Measurements from ENCODE around the gene PTPRM. TPM values are rescaled to one million over a fixed set of nuclear protein-coding genes. Genes with fewer than 3 reads are reported as not detected.

PTPRM gene
- total and polyA plus RNA-seq, 2 donors: 60.9 to 112 TPM

GRCh38 chr18:8019600-8019999 lies 452.5 kb downstream of the PTPRM start:
- DNase-seq (ENCODE audit: extremely low spot score): no peak
- no peak overlapping the region for H3K27ac ChIP-seq (ENCODE audit: low read depth)

DNA sequence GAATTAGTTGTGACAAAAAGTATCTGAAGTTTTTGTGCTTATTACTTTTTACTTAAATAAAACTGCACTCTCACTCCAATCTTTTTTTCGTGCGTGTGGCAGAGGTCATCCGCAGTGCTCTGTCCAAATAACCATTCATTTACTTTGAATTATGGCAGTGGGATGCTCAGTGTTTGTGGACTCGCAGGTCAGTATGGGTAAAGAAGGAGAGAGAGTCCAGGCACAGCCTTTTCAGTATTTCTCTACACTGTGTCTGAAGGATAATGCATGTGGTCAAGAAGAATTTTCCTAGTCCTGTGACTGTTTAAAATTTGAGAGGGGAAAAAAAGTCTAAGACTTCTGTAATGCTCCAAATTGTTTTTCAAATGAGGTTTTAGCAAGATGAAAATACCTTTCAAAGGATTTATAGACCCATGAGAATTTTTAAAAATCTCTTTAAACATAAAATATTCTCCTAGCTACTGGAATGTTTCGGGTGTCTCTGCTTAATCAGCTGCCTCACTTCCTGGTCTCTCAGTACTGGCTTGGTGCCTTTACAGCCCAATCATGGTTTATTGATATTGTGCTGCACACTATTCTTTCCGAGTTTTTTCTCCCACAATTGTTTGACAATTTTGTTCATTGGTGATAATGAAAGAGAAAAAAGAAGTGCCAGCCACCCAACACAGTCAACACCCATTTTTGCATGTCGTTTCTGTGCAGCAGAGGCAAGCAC lies 453.2 kb downstream of the PTPRM start:
- H3K27ac ChIP-seq (ENCODE audit: low read depth): no peak overlapping the region
- WGBS: 69% methylated on average over 7 of the region's 7 CpGs
- H3K4me3 ChIP-seq (ENCODE audit: low read depth, low read length): no peak overlapping the region

More at GRCh38 chr18:8019600-8019999, 452.5 kb downstream of the PTPRM start:
- 96% methylated on average over 1 of the region's 1 CpG for WGBS
- no peak overlapping the region for H3K4me3 ChIP-seq (ENCODE audit: low read depth, low read length)
- no peaks in the 10 kb centered on the region for H3K4me1 ChIP-seq (ENCODE audit: insufficient read depth)
- H3K36me3 ChIP-seq (ENCODE audit: insufficient read depth): no peaks in the 10 kb centered on the region

GRCh38 chr18:8029061-8029460 lies 461.9 kb downstream of the PTPRM start:
- Histone ChIP-seq H3K4me1 (ENCODE audit: insufficient read depth) (no peaks in the 10 kb centered on the region), H3K27ac (ENCODE audit: low read depth) (no peak overlapping the region), H3K36me3 (ENCODE audit: insufficient read depth) (no peaks in the 10 kb centered on the region), H3K4me3 (ENCODE audit: low read depth, low read length) (no peak overlapping the region)
- DNase-seq (ENCODE audit: extremely low spot score): no peak

More for the DNA sequence above, 453.2 kb downstream of the PTPRM start:
- Histone ChIP-seq H3K4me1 (ENCODE audit: insufficient read depth) (no peaks in the 10 kb centered on the region), H3K36me3 (ENCODE audit: insufficient read depth) (no peaks in the 10 kb centered on the region)
- DNase-seq (ENCODE audit: extremely low spot score): no peak

GRCh38 chr18:8029731-8030130 lies 462.6 kb downstream of the PTPRM start:
- DNase-seq (ENCODE audit: extremely low spot score): no peak
- Histone ChIP-seq H3K4me1 (ENCODE audit: insufficient read depth) (no peaks in the 10 kb centered on the region), H3K4me3 (ENCODE audit: low read depth, low read length) (no peak overlapping the region), H3K27ac (ENCODE audit: low read depth) (no peak overlapping the region), H3K36me3 (ENCODE audit: insufficient read depth) (peaks cover 1% of the 10 kb centered on the region)
- WGBS: 97% methylated on average over 8 of the region's 8 CpGs

GRCh38 chr18:8030201-8030600 lies 463.1 kb downstream of the PTPRM start:
- Histone ChIP-seq H3K4me3 (ENCODE audit: low read depth, low read length) (no peak overlapping the region), H3K36me3 (ENCODE audit: insufficient read depth) (peaks cover 1% of the 10 kb centered on the region), H3K27ac (ENCODE audit: low read depth) (no peak overlapping the region), H3K4me1 (ENCODE audit: insufficient read depth) (no peaks in the 10 kb centered on the region)
- WGBS: 99% methylated on average over 4 of the region's 4 CpGs
- no peak for DNase-seq (ENCODE audit: extremely low spot score)

DNA sequence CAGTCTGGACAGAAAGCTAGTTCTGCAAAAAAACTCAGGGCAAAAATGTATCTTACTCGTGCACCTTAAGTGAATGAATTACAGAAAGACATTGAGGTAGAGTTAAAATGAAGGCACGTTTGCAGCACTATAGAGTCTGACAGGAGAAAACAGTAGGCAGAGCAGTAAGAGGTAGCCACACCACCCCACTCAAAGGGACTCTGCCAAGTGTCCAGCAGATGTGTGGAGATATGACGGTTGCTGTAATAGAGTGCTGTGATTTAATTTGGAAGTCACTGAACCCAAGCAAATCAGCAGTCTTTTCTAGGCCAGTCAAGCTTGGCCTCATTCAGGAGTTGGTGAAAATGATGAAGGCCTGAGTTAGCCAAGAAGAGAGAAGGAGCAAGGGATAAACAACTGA lies 464.4 kb downstream of the PTPRM start:
- H3K36me3 ChIP-seq (ENCODE audit: insufficient read depth): peaks cover 1% of the 10 kb centered on the region
- H3K27ac ChIP-seq (ENCODE audit: low read depth): no peak overlapping the region
- no peak overlapping the region for H3K4me3 ChIP-seq (ENCODE audit: low read depth, low read length)
- H3K4me1 ChIP-seq (ENCODE audit: insufficient read depth): no peaks in the 10 kb centered on the region
- no peak for DNase-seq (ENCODE audit: extremely low spot score)
- WGBS: 84% methylated on average over 3 of the region's 3 CpGs

DNA sequence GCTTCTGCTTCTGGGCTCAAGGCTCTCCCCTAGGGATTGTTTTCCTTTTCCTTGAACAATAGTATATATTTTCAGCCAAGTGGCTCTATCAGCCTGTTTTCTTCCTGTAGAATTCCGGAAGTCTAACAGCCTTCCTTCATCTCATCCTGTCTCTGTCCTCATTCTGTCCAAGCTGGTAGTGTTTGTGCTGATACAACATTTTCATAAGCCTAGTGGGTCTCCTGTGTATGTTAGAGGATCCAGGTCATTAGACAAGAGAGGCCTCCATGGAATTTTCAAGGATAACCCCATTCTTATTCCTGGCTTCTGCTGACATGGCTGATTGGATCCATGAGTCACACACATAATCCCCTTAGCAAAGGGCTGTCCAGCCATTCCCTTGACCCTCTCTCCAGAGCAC lies 467.6 kb downstream of the PTPRM start:
- H3K4me1 ChIP-seq (ENCODE audit: insufficient read depth): no peaks in the 10 kb centered on the region
- WGBS: 91% methylated on average over 1 of the region's 1 CpG
- DNase-seq (ENCODE audit: extremely low spot score): no peak
- peaks cover 1% of the 10 kb centered on the region for H3K36me3 ChIP-seq (ENCODE audit: insufficient read depth)
- no peak overlapping the region for H3K27ac ChIP-seq (ENCODE audit: low read depth)
- H3K4me3 ChIP-seq (ENCODE audit: low read depth, low read length): no peak overlapping the region

DNA sequence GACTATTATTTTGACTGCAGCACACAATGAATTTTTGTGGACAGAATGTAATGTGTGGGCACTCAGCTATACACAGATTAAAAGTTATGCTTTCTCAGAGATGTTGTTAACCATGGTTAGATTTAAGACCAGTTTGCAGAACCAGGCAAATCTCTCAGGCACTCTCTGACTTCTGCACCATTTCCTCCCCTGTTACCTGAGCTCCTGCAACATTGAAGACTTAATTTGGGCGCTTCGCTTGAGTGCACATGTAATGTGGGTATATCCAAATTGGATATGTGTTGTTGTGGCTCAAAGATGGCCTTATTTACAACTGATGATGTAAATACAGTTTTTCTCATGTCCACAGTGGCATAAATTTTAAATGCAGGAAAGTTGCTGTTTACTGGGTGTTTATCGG lies 469.4 kb downstream of the PTPRM start:
- Histone ChIP-seq H3K36me3 (ENCODE audit: insufficient read depth) (peaks cover 1% of the 10 kb centered on the region), H3K27ac (ENCODE audit: low read depth) (no peak overlapping the region), H3K4me1 (ENCODE audit: insufficient read depth) (no peaks in the 10 kb centered on the region), H3K4me3 (ENCODE audit: low read depth, low read length) (no peak overlapping the region)
- no peak for DNase-seq (ENCODE audit: extremely low spot score)
- WGBS: 79% methylated on average over 3 of the region's 3 CpGs

GRCh38 chr18:8037296-8037695 lies 470.2 kb downstream of the PTPRM start:
- Histone ChIP-seq H3K4me1 (ENCODE audit: insufficient read depth) (no peaks in the 10 kb centered on the region), H3K27ac (ENCODE audit: low read depth) (no peak overlapping the region), H3K36me3 (ENCODE audit: insufficient read depth) (peaks cover 1% of the 10 kb centered on the region), H3K4me3 (ENCODE audit: low read depth, low read length) (no peak overlapping the region)
- no peak for DNase-seq (ENCODE audit: extremely low spot score)
- 48% methylated on average over 1 of the region's 1 CpG for WGBS

- Histone ChIP-seq H3K4me1 (ENCODE audit: insufficient read depth) (no peaks in the 10 kb centered on the region), H3K4me3 (ENCODE audit: low read depth, low read length) (no peak overlapping the region)
- no peak for DNase-seq (ENCODE audit: extremely low spot score)
These were observed 472.9 kb downstream of the PTPRM start for GRCh38 chr18:8040021-8040420.

GRCh38 chr18:8041526-8042111 lies 474.5 kb downstream of the PTPRM start:
- no peaks in the 10 kb centered on the region for H3K36me3 ChIP-seq (ENCODE audit: insufficient read depth)
- H3K4me3 ChIP-seq (ENCODE audit: low read depth, low read length): no peak overlapping the region
- WGBS: 62% methylated on average over 1 of the region's 1 CpG
- no peaks in the 10 kb centered on the region for H3K4me1 ChIP-seq (ENCODE audit: insufficient read depth)
- H3K27ac ChIP-seq (ENCODE audit: low read depth): no peak overlapping the region
- DNase-seq (ENCODE audit: extremely low spot score): no peak

More at GRCh38 chr18:8040021-8040420, 472.9 kb downstream of the PTPRM start:
- Histone ChIP-seq H3K36me3 (ENCODE audit: insufficient read depth) (no peaks in the 10 kb centered on the region), H3K27ac (ENCODE audit: low read depth) (no peak overlapping the region)

DNA sequence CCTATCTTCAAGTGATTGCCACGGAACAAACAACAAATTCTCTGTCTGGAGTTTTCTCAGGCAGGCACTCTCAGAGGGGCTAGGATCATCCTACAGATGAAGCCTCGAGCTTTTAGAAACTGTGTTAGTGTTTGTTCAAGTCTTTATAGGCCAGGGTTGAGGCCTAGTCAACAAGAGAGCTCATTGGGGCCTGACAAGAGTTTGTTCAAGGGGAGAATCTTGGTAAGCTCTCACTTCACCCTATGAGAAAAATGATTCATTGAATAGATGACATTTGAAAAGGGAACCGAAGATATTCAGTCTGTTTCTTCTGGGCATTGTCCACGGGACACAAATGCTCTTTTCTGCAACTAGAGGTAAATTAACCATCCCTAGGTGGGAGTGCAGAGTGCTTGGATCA lies 476.9 kb downstream of the PTPRM start:
- Histone ChIP-seq H3K4me3 (ENCODE audit: low read depth, low read length) (no peak overlapping the region), H3K4me1 (ENCODE audit: insufficient read depth) (no peaks in the 10 kb centered on the region), H3K36me3 (ENCODE audit: insufficient read depth) (no peaks in the 10 kb centered on the region), H3K27ac (ENCODE audit: low read depth) (no peak overlapping the region)
- no peak for DNase-seq (ENCODE audit: extremely low spot score)
- WGBS: 78% methylated on average over 4 of the region's 4 CpGs

DNA sequence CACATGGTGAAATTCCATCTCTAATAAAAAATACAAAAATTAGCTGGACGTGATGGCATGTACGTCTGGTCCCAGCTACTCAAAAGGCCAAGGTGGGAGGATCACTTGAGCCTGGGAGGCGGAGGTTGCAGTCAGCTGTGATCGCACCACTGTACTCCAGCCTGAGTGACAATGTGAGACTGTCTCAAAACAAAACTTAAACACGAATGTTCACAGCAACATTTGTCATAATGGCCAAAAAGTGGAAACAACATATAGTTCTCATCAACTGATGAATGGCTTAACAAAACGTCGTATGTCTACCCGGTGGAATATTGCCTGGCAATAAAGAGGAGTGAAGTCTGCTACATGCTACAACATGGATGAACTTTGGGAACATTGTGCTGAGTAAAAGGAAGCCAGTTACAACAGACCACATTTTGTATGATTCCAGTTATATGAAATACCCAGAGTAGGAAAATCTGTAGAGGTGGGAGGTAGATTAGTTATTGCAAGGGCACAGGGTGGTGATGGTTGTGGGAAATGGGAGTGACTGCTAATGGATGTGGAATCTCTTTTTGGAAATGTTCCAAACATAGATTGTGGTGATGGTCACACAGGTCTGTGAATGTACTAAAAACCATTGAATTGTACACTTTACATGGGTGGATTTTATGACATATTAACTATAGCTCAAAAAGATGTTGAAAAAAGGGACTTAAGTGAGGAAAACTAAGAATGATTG lies 478.2 kb downstream of the PTPRM start:
- no peak for DNase-seq (ENCODE audit: extremely low spot score)
- no peaks in the 10 kb centered on the region for H3K4me1 ChIP-seq (ENCODE audit: insufficient read depth)
- 95% methylated on average over 8 of the region's 8 CpGs for WGBS
- no peak overlapping the region for H3K27ac ChIP-seq (ENCODE audit: low read depth)
- H3K36me3 ChIP-seq (ENCODE audit: insufficient read depth): no peaks in the 10 kb centered on the region
- H3K4me3 ChIP-seq (ENCODE audit: low read depth, low read length): no peak overlapping the region

DNA sequence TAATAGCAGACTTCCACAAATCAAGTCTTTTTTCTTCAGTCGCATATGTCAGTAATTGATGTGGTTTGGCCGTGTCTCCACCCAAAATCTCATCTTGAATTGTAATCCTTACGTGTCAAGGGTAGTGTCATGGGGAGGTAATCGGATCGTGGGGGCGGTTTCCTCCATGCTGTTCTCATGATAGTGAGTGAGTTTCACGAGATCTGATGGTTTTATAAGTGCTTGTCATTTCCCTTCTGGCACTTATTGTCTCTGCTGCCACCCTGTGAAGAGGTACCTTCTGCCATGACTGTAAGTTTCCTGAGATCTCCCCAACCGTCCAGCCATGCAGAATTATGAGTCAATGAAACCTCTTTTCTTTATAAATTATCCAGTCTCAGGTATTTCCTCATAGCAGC lies 478.8 kb downstream of the PTPRM start:
- no peak overlapping the region for H3K4me3 ChIP-seq (ENCODE audit: low read depth, low read length)
- no peaks in the 10 kb centered on the region for H3K36me3 ChIP-seq (ENCODE audit: insufficient read depth)
- DNase-seq (ENCODE audit: extremely low spot score): no peak
- no peaks in the 10 kb centered on the region for H3K4me1 ChIP-seq (ENCODE audit: insufficient read depth)
- no peak overlapping the region for H3K27ac ChIP-seq (ENCODE audit: low read depth)
- WGBS: 90% methylated on average over 8 of the region's 8 CpGs

All from urinary bladder (tissue), 4 donors.